Neural cell (in vitro differentiated cells): ENCODE data around the gene DHX36. TPM values are rescaled to one million over a fixed set of nuclear protein-coding genes. Genes with fewer than 3 reads are reported as not detected.

Source experiments
- H2AFZ ChIP-seq: fragments of 200-600, 300-800 bp; sonication (generic), shearing (Covaris generic); 2 replicates; pipeline ENCODE4 v1.6.0; 2014; ENCODE audit warnings: low read depth, mild to moderate bottlenecking, antibody characterized with exemption, low read length, moderate library complexity
- H3F3A ChIP-seq: fragments of 200-600 bp; shearing (Covaris generic); 2 replicates; pipeline ENCODE4 v1.6.1; 2016; ENCODE audit warnings: mild to moderate bottlenecking, moderate library complexity, mixed read lengths, antibody characterized with exemption, low read length; ENCODE audit not compliant: insufficient read depth, poor library complexity, severe bottlenecking
- H3K27ac ChIP-seq: fragments of 200-600, 300-800 bp; sonication (generic), shearing (Covaris generic); 2 replicates; pipeline ENCODE4 v1.5.1; 2014; ENCODE audit warnings: mild to moderate bottlenecking, low read length, moderate library complexity
- H3K27me3 ChIP-seq: fragments of 300-800, 200-600 bp; sonication (generic), shearing (Covaris generic); 2 replicates; pipeline ENCODE4 v1.6.0; 2014; ENCODE audit warnings: mild to moderate bottlenecking, low read depth, low read length, moderate library complexity; ENCODE audit not compliant: insufficient read depth
- H3K36me3 ChIP-seq: fragments of 300-800, 200-600 bp; sonication (generic), shearing (Covaris generic); 2 replicates; pipeline ENCODE4 v1.5.1; 2014; ENCODE audit warnings: mild to moderate bottlenecking, antibody characterized with exemption, low read length, moderate library complexity; ENCODE audit not compliant: insufficient read depth
- H3K4me2 ChIP-seq: fragments of 300-800, 200-600 bp; sonication (generic), shearing (Covaris generic); 2 replicates; pipeline ENCODE4 v1.6.0; 2014; ENCODE audit warnings: mild to moderate bottlenecking, low read length
- H3K4me3 ChIP-seq: fragments of 300-800, 200-600 bp; sonication (generic), shearing (Covaris generic); 2 replicates; pipeline ENCODE4 v1.5.1; 2014; ENCODE audit warnings: mild to moderate bottlenecking, low read length, moderate library complexity
- H3K79me2 ChIP-seq: fragments of 200-600 bp; shearing (Covaris generic); replicated peaks from 2 replicates; pipeline ENCODE4 v1.6.0; 2014; ENCODE audit warnings: mild to moderate bottlenecking, low read length, moderate library complexity; ENCODE audit not compliant: insufficient read depth
- H3K9ac ChIP-seq: fragments of 300-800, 200-600 bp; sonication (generic), shearing (Covaris generic); 2 replicates; pipeline ENCODE4 v1.6.1; 2016; ENCODE audit warnings: mild to moderate bottlenecking, low read length, mixed read lengths
- H3K9me2 ChIP-seq: fragments of 200-600 bp; shearing (Covaris generic); 2 replicates; pipeline ENCODE4 v1.6.1; 2016; ENCODE audit warnings: mild to moderate bottlenecking, low read length, mixed read lengths; ENCODE audit not compliant: insufficient read depth
- H3K9me3 ChIP-seq: fragments of 200-600, 300-800 bp; sonication (generic), shearing (Covaris generic); 2 replicates; pipeline ENCODE4 v1.6.1; 2016; ENCODE audit warnings: mild to moderate bottlenecking, mixed run types, low read length, moderate library complexity, mixed read lengths
- H4K20me1 ChIP-seq: fragments of 200-600 bp; shearing (Covaris generic); 2 replicates; pipeline ENCODE4 v1.6.1; 2016; ENCODE audit warnings: mild to moderate bottlenecking, mixed run types; ENCODE audit not compliant: insufficient read depth
- EP300 ChIP-seq: fragments of 450-650 bp; conservative IDR thresholded peaks from 2 replicates; pipeline ENCODE4 v1.6.1; 2014; ENCODE audit warnings: antibody characterized with exemption, mild to moderate bottlenecking, moderate library complexity; ENCODE audit not compliant: poor library complexity, severe bottlenecking
- EZH2 ChIP-seq: fragments of 200-600, 300-800 bp; shearing (Covaris generic), sonication (generic); IDR thresholded peaks from 2 replicates; pipeline ENCODE4 v1.6.1; 2014; ENCODE audit warnings: antibody characterized with exemption, low read length, borderline replicate concordance, mild to moderate bottlenecking; ENCODE audit not compliant: insufficient read depth, poor library complexity, severe bottlenecking
- MXI1 ChIP-seq: fragments of 450-650 bp; conservative IDR thresholded peaks from 2 replicates; pipeline ENCODE4 v1.6.1; 2014; ENCODE audit warnings: antibody characterized with exemption, mild to moderate bottlenecking; ENCODE audit not compliant: poor library complexity, severe bottlenecking
- POLR2AphosphoS5 ChIP-seq: IDR thresholded peaks from 2 replicates; pipeline ENCODE4 v1.6.1; 2012
- RAD21 ChIP-seq: fragments of 450-650 bp; conservative IDR thresholded peaks from 2 replicates; pipeline ENCODE4 v1.6.1; 2014; ENCODE audit warnings: antibody characterized with exemption, mild to moderate bottlenecking, moderate library complexity
- SMC3 ChIP-seq: fragments of 450-650 bp; conservative IDR thresholded peaks from 2 replicates; pipeline ENCODE4 v1.6.1; 2014; ENCODE audit warnings: antibody characterized with exemption, mild to moderate bottlenecking, moderate library complexity; ENCODE audit not compliant: poor library complexity
- TAF1 ChIP-seq: IDR thresholded peaks from 2 replicates; pipeline ENCODE4 v1.6.1; 2012; ENCODE audit warnings: low read depth
- polyA plus RNA-seq: library from polyadenylated mRNA; depleted of rRNA; stranded (reverse); fragments of >200 nt; gene quantifications from 2 replicates; pipeline ENCODE4 v1.2.3, GENCODE V29; 2014
- TF ChIP-seq, protein P1 (sequence below): IDR thresholded peaks from 2 replicates; pipeline ENCODE4 v1.6.1; 2012; ENCODE audit warnings: borderline replicate concordance
- TF ChIP-seq, protein P2 (sequence below): fragments of 450-650 bp; IDR thresholded peaks from 2 replicates; pipeline ENCODE4 v1.5.1; 2014; ENCODE audit warnings: antibody characterized with exemption, mild to moderate bottlenecking, moderate library complexity; ENCODE audit not compliant: poor library complexity, severe bottlenecking

The DHX36 gene
- polyA plus RNA-seq, 1 donor from 2014 or later = 189 TPM

DNA sequence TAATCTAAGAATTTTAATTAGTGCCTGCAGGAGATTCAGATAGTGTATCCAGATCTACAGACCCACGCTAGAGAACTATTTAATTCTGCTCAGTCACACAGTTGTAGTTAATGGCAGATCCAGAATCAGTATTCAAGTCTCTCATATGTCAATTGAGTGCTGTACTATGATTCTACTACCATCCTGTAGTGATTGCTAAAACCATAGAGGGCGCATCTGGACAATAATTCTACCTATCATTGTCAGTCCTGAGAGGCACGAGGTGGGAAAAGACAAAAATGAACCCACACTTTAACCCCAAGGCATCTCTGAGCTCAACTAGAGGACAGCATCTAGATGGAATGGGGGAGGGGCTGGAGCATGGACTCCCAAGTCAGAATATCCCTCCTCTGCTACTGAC is 22.7 kb downstream of the DHX36 start:
- no peak overlapping the region for H3K4me2 ChIP-seq
- TF ChIP-seq TAF1 (no peak), POLR2AphosphoS5 (no peak), EZH2 (no peak), RAD21 (no peak), SMC3 (no peak), MXI1 (no peak), EP300 (no peak)
- TF ChIP-seq, protein P1, sequence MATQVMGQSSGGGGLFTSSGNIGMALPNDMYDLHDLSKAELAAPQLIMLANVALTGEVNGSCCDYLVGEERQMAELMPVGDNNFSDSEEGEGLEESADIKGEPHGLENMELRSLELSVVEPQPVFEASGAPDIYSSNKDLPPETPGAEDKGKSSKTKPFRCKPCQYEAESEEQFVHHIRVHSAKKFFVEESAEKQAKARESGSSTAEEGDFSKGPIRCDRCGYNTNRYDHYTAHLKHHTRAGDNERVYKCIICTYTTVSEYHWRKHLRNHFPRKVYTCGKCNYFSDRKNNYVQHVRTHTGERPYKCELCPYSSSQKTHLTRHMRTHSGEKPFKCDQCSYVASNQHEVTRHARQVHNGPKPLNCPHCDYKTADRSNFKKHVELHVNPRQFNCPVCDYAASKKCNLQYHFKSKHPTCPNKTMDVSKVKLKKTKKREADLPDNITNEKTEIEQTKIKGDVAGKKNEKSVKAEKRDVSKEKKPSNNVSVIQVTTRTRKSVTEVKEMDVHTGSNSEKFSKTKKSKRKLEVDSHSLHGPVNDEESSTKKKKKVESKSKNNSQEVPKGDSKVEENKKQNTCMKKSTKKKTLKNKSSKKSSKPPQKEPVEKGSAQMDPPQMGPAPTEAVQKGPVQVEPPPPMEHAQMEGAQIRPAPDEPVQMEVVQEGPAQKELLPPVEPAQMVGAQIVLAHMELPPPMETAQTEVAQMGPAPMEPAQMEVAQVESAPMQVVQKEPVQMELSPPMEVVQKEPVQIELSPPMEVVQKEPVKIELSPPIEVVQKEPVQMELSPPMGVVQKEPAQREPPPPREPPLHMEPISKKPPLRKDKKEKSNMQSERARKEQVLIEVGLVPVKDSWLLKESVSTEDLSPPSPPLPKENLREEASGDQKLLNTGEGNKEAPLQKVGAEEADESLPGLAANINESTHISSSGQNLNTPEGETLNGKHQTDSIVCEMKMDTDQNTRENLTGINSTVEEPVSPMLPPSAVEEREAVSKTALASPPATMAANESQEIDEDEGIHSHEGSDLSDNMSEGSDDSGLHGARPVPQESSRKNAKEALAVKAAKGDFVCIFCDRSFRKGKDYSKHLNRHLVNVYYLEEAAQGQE = no peak
- TF ChIP-seq, protein P2, sequence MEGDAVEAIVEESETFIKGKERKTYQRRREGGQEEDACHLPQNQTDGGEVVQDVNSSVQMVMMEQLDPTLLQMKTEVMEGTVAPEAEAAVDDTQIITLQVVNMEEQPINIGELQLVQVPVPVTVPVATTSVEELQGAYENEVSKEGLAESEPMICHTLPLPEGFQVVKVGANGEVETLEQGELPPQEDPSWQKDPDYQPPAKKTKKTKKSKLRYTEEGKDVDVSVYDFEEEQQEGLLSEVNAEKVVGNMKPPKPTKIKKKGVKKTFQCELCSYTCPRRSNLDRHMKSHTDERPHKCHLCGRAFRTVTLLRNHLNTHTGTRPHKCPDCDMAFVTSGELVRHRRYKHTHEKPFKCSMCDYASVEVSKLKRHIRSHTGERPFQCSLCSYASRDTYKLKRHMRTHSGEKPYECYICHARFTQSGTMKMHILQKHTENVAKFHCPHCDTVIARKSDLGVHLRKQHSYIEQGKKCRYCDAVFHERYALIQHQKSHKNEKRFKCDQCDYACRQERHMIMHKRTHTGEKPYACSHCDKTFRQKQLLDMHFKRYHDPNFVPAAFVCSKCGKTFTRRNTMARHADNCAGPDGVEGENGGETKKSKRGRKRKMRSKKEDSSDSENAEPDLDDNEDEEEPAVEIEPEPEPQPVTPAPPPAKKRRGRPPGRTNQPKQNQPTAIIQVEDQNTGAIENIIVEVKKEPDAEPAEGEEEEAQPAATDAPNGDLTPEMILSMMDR = no peak
- no peaks in the 10 kb centered on the region for H3K27me3 ChIP-seq
- no peaks in the 10 kb centered on the region for H3K9me3 ChIP-seq
- H3K36me3 ChIP-seq = peaks cover 46% of the 10 kb centered on the region
- no peaks in the 10 kb centered on the region for H3F3A ChIP-seq
- H3K79me2 ChIP-seq = no peaks in the 10 kb centered on the region
- no peaks in the 10 kb centered on the region for H4K20me1 ChIP-seq
- H3K4me3 ChIP-seq = no peak overlapping the region
- no peaks in the 10 kb centered on the region for H3K9me2 ChIP-seq
- H3K27ac ChIP-seq = no peak overlapping the region
- H3K9ac ChIP-seq = no peak overlapping the region
- no peak overlapping the region for H2AFZ ChIP-seq

GRCh38 chr3:154294016-154294415 is 30.3 kb downstream of the DHX36 start:
- Histone ChIP-seq H3K9me3 (no peaks in the 10 kb centered on the region), H3K79me2 (no peaks in the 10 kb centered on the region), H2AFZ (no peak overlapping the region), H3F3A (no peaks in the 10 kb centered on the region), H3K4me2 (no peak overlapping the region), H3K9me2 (no peaks in the 10 kb centered on the region), H3K9ac (no peak overlapping the region), H4K20me1 (no peaks in the 10 kb centered on the region), H3K36me3 (peaks cover 22% of the 10 kb centered on the region), H3K27ac (no peak overlapping the region), H3K4me3 (no peak overlapping the region), H3K27me3 (no peaks in the 10 kb centered on the region)
- TF ChIP-seq EP300 = no peak
- TF ChIP-seq MXI1 = no peak
- no peak for TF ChIP-seq SMC3
- TF ChIP-seq POLR2AphosphoS5 = no peak
- TF ChIP-seq, protein P1 = no peak
- no peak for TF ChIP-seq TAF1
- no peak for TF ChIP-seq EZH2
- TF ChIP-seq, protein P2 = no peak
- no peak for TF ChIP-seq RAD21
